Hepatocyte (in vitro differentiated cells): ENCODE data around the gene ATP13A2.

Experiments
- CTCF ChIP-seq: fragments of 200-600 bp; sonication (generic); IDR thresholded peaks from 2 replicates; pipeline ENCODE4 v1.5.1; 2016; ENCODE audit warnings: antibody characterized with exemption, mild to moderate bottlenecking; ENCODE audit not compliant: poor library complexity
- EZH2phosphoT487 ChIP-seq: fragments of 200-600 bp; sonication (generic); IDR thresholded peaks from one replicate; pipeline ENCODE4 v1.6.1; 2018; ENCODE audit warnings: antibody characterized with exemption, mild to moderate bottlenecking, low read depth, moderate library complexity; ENCODE audit not compliant: unreplicated experiment, severe bottlenecking

GRCh38 chr1:16958475-16958874 lies 53.3 kb downstream of the ATP13A2 start:
- no peak for TF ChIP-seq EZH2phosphoT487
- no peak for TF ChIP-seq CTCF
